Activated CD8-positive, alpha-beta memory T cell treated with anti-CD3 and anti-CD28 coated beads, Interleukin-2, amount 10 ng/mL, durations not matched to agents 7 days and 5 days (primary cell): Measurements from ENCODE around the gene SLC25A22. TPM values are rescaled to one million over a fixed set of nuclear protein-coding genes. Genes with fewer than 3 reads are reported as not detected.

Experiments
- ATAC-seq: fragments of 150-1000 bp; cut with Tn5 transposase; one replicate; pipeline ENCODE4 v1.10.0; 2021; ENCODE audit warnings: moderate library complexity
- CTCF ChIA-PET: fragments of 350-600 bp; sonication (Branson Sonifier 250); formaldehyde crosslinking; loops from one replicate; lab custom pipeline; 2021; ENCODE audit warnings: antibody characterized with exemption; lab: Charles Lee
- DNase-seq: peaks from one replicate; pipeline ENCODE4 v3.0.0-alpha.2; 2020
- H3K27ac Mint-ChIP-seq: one replicate; pipeline ENCODE4 v1.8.0; 2021; ENCODE audit warnings: mild to moderate bottlenecking, mixed read lengths
- H3K27me3 Mint-ChIP-seq: one replicate; pipeline ENCODE4 v1.8.0; 2021; ENCODE audit warnings: mixed read lengths
- H3K36me3 Mint-ChIP-seq: one replicate; pipeline ENCODE4 v1.8.0; 2021; ENCODE audit warnings: mild to moderate bottlenecking, mixed read lengths
- H3K4me1 Mint-ChIP-seq: one replicate; pipeline ENCODE4 v1.8.0; 2021; ENCODE audit warnings: mixed read lengths
- H3K4me3 Mint-ChIP-seq: one replicate; pipeline ENCODE4 v1.8.0; 2021; ENCODE audit warnings: mild to moderate bottlenecking, moderate library complexity, mixed read lengths
- H3K9me3 Mint-ChIP-seq: one replicate; pipeline ENCODE4 v1.8.0; 2022; ENCODE audit warnings: low read depth, mixed read lengths
- total RNA-seq, 2 experiments: library from RNA; stranded (reverse); gene quantifications; one replicate each; pipeline ENCODE4 v1.2.3, GENCODE V29; 2021

SLC25A22 gene
- total RNA-seq, 2 experiments from 2014 or later: 49.4 to 54.7 TPM

DNA sequence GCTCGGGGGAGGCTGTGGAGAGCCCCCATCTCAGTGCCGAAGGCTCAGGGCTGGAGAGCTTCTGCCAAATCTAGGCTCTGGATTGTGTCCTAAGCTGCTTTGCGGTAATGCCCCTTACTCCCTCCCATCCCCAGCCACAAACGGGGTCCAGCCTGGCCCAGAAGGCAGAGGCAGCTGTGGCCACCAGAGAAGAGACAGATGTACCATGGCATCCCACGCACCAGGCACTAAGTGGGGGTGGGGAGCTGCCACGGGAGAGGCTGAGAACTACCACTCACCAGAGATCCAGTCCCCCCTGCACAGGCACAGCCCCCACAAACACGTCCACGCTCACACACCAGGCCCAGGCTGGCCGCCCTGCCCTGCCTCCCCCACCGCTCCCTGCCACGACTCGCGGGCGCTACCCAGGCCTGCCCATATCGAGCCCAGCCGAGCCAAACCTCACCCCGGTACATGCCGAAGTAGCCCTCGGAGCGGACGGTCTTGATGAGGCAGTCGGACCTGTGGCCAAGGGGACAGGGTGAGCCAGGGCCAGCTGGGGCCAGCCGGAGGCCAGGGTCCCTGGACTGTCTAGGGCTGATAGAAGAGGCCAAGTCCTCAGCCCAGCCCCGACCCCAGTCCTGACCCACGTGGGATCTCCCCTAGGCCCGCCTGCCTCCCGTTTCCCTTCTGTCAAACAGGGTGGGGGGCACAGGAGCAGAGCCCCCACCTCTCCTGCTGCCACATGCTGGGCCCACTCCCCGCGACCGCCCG, 3.9 kb downstream of the SLC25A22 start:
- H3K9me3 Mint-ChIP-seq: no peaks in the 10 kb centered on the region
- CTCF ChIA-PET: interaction anchor here (1.4 kb wide), 1 partner anchor 66 kb away, joined by 3 read pairs; no protein-coding TSS in a partner anchor
- H3K36me3 Mint-ChIP-seq: peaks cover 2% of the 10 kb centered on the region
- H3K4me1 Mint-ChIP-seq: peaks cover 18% of the 10 kb centered on the region
- no peak overlapping the region for H3K27ac Mint-ChIP-seq
- no peaks in the 10 kb centered on the region for H3K27me3 Mint-ChIP-seq
- DNase-seq (no peak), ATAC-seq (no peak)
- no peak overlapping the region for H3K4me3 Mint-ChIP-seq

- ATAC-seq: no peak
- Mint-ChIP-seq H3K36me3 (peaks cover 2% of the 10 kb centered on the region), H3K27me3 (no peaks in the 10 kb centered on the region), H3K9me3 (no peaks in the 10 kb centered on the region), H3K27ac (no peak overlapping the region), H3K4me3 (no peak overlapping the region), H3K4me1 (peaks cover 21% of the 10 kb centered on the region)
- CTCF ChIA-PET: interaction anchor here (1.4 kb wide), 1 partner anchor 66 kb away, joined by 3 read pairs; no protein-coding TSS in a partner anchor
- no peak for DNase-seq
Observed at GRCh38 chr11:793556-793955, 4.5 kb downstream of the SLC25A22 start.

- H3K9me3 Mint-ChIP-seq: no peaks in the 10 kb centered on the region
- H3K4me1 Mint-ChIP-seq: peaks cover 25% of the 10 kb centered on the region
- DNase-seq (no peak), ATAC-seq (no peak)
- no peak overlapping the region for H3K27ac Mint-ChIP-seq
- H3K36me3 Mint-ChIP-seq: peaks cover 2% of the 10 kb centered on the region
- H3K27me3 Mint-ChIP-seq: no peaks in the 10 kb centered on the region
- H3K4me3 Mint-ChIP-seq: no peak overlapping the region
- CTCF ChIA-PET: interaction anchor here (1.4 kb wide), 1 partner anchor 65 kb away, joined by 3 read pairs; no protein-coding TSS in a partner anchor
Observed at GRCh38 chr11:792873-793272, 5.2 kb downstream of the SLC25A22 start.

DNA sequence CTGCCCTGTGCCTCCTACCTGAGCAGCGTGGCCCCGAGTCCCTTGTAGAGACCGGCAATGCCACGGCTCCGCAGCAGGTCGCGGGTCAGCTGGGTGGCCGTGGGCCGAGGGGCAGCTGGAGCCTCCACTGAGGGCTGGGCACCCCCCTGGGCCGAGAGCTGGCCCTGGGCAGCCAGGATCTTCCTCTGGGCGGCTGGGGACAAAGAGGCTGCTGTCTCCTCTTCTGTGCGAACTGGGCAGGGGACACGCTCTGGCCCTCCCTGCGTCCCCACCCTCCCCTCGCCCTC, 5.6 kb downstream of the SLC25A22 start:
- CTCF ChIA-PET: no interaction called here

DNA sequence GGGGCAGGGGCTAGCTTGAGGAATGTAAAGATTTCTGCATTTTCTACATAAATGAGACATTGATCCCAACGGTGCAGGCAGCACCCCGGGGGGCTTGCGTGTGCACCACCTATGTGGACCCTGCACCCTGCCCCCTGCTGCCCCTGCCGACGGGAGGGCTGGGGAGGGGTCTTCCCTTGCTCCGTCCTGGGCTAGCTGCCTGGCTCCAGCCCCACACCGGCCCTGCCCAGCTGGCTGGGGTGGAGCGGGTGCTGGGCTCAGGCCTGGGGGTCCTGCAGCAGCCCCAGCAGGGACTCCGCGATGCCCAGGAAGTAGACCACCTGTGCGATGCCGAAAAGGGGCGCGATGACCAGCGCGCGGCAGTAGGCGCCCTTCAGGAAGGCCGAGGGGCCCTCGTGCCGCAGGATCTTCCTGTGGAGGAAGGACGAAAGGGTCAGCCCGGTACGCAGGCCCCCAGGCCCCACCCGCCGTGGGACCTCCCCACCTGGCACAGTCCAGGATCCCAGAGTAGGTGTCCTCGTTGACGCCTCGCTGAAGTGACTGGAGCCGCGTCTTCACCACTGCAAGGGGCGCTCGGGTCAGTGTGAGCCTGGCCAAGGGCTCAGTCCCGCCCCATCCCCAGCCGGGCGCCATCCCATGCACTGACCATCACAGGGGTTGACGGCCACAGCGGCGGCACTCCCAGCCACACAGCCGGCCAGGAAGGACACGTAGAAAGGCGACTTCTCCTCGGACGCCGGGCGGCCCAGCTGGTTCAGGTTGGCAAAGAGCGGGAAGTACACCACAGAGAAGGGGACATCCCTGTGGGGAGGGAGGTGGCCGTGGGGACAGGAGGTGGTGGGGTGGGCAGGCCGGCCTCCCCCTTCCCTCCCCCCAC, 6.2 kb downstream of the SLC25A22 start:
- H3K36me3 Mint-ChIP-seq: peaks cover 2% of the 10 kb centered on the region
- H3K4me1 Mint-ChIP-seq: peaks cover 24% of the 10 kb centered on the region
- H3K4me3 Mint-ChIP-seq: no peak overlapping the region
- no peak overlapping the region for H3K27ac Mint-ChIP-seq
- ATAC-seq: no peak
- H3K9me3 Mint-ChIP-seq: no peaks in the 10 kb centered on the region
- CTCF ChIA-PET: no interaction called here
- no peaks in the 10 kb centered on the region for H3K27me3 Mint-ChIP-seq
- DNase-seq: no peak

More for the DNA sequence above, 5.6 kb downstream of the SLC25A22 start:
- Mint-ChIP-seq H3K4me3 (no peak overlapping the region), H3K9me3 (no peaks in the 10 kb centered on the region), H3K4me1 (peaks cover 26% of the 10 kb centered on the region), H3K27ac (no peak overlapping the region), H3K27me3 (no peaks in the 10 kb centered on the region), H3K36me3 (peaks cover 2% of the 10 kb centered on the region)
- ATAC-seq (no peak), DNase-seq (no peak)

- DNase-seq (no peak), ATAC-seq (no peak)
- Mint-ChIP-seq H3K27ac (no peak overlapping the region), H3K4me1 (peaks cover 17% of the 10 kb centered on the region), H3K36me3 (peaks cover under 1% of the 10 kb centered on the region), H3K27me3 (no peaks in the 10 kb centered on the region), H3K4me3 (no peak overlapping the region), H3K9me3 (no peaks in the 10 kb centered on the region)
- CTCF ChIA-PET: interaction anchor here (1.2 kb wide), 1 partner anchor 8 kb away, joined by 4 read pairs; no protein-coding TSS in a partner anchor
Observed at GRCh38 chr11:790721-791564, 7.1 kb downstream of the SLC25A22 start.

DNA sequence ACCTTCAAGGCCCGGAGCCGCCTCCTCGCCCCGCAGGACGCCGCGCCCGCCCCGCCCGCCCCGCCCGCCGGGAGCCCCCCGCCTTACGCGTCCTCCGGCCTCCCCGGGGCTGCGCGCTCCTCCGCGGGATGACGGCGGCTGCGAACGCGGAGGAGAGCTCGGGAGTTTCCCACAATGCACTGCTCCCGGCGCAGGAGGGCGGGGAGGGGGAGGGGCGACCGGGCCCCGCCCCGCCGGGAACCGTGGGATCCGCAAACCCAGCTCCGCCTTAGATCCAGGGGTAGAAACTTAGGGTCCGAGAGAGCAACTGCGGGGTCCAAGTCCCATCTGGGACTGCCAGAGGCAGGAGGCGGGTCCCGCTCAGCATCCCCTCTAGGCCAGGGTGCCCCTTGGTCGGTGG, 8.1 kb downstream of the SLC25A22 start, which contains the start of gene CEND1:
Gene CEND1, minus strand, starts transcription at position 148 of the 400 bp plus-strand sequence. CDS start 1,514 bp downstream, outside the sequence.
- Mint-ChIP-seq H3K36me3 (peaks cover under 1% of the 10 kb centered on the region), H3K4me3 (peak within 1 kb of the TSS; percentile 48), H3K9me3 (no peaks in the 10 kb centered on the region), H3K4me1 (peaks cover 17% of the 10 kb centered on the region), H3K27me3 (no peaks in the 10 kb centered on the region), H3K27ac (no peak within 1 kb of the TSS)
- CTCF ChIA-PET: interaction anchor here (1.0 to 1.2 kb wide), 2 partner anchors 9 to 63 kb away, joined by 4 read pairs; no protein-coding TSS in a partner anchor
- ATAC-seq (peak; percentile 52), DNase-seq (peak; percentile 67)

- Mint-ChIP-seq H3K9me3 (no peaks in the 10 kb centered on the region), H3K4me3 (peak overlapping the region; percentile 48), H3K4me1 (peaks cover 15% of the 10 kb centered on the region), H3K27me3 (no peaks in the 10 kb centered on the region), H3K27ac (no peak overlapping the region), H3K36me3 (peaks cover 2% of the 10 kb centered on the region)
- ATAC-seq: peak; percentile 2
- no peak for DNase-seq
- CTCF ChIA-PET: interaction anchor here (1.0 to 1.2 kb wide), 2 partner anchors 10 to 62 kb away, joined by 4 read pairs; no protein-coding TSS in a partner anchor
Observed at GRCh38 chr11:788953-789940, 8.8 kb downstream of the SLC25A22 start.

DNA sequence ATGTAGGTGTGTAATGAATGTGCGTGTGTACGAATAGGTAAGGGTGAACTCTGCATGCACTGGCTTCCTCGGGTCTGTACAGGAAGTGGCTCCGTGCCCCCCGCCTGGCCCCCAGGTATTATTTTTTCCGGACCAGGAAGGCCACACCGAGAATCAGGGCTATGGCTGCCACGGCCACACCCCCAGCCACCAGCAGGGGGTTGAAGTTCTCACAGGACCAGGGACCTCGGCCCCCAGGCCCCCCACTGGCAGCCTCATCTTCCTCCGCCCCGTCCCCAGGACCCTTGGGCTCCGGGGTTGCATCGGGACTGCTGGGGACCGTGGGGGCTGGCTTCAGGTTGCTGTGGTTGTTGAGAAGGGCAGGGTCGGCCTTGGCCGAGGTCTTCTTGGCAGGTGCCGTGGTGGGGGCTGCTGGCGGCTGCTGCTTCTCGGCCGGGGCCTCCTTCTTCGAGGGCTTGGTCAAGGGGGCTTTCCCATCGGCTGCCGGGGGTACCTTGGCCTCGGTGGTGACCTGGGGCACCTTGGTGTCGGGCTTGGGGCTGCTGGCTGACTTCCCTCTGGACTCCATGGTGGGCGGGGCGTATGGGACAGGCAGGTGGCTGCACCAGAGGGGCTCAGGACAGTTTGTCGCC, 10.0 kb downstream of the SLC25A22 start:
- H3K27me3 Mint-ChIP-seq: no peaks in the 10 kb centered on the region
- no peak for DNase-seq
- H3K27ac Mint-ChIP-seq: no peak overlapping the region
- CTCF ChIA-PET: no interaction called here
- no peak for ATAC-seq
- peaks cover 13% of the 10 kb centered on the region for H3K4me1 Mint-ChIP-seq
- no peaks in the 10 kb centered on the region for H3K9me3 Mint-ChIP-seq
- peaks cover 2% of the 10 kb centered on the region for H3K36me3 Mint-ChIP-seq
- H3K4me3 Mint-ChIP-seq: no peak overlapping the region

DNA sequence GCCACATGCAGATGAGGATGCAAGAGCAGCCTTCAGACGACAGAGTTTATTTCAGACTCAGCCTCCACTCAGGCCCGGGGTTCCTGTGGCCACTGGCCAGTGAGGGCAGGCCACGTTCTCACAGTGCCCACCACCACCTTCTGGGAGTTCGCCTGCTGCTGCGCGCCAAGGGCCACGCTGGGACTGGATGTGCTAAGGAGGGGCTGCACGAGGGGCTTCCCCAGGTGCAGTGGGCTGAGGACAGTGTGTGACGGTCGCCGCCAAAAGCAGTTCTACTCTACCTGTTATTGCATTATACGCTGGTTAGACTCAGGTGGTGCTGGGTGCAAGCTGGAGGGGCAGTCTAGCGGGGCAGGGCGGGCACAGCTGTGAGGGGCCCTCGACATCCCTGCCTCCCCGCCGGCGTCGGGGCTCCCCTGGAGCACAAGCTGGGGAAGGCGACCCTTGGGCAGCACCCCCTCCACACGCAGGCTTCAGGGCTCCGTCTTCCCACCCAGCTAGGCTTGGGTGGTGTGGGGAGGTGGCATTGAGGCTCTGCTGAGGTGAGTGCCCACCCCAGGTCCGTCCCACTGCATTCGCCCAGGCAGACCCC, 10.9 kb downstream of the SLC25A22 start:
- Mint-ChIP-seq H3K4me1 (peaks cover 13% of the 10 kb centered on the region), H3K36me3 (peaks cover 2% of the 10 kb centered on the region), H3K27ac (no peak overlapping the region), H3K9me3 (no peaks in the 10 kb centered on the region), H3K27me3 (no peaks in the 10 kb centered on the region), H3K4me3 (no peak overlapping the region)
- CTCF ChIA-PET: interaction anchor here (1.0 kb wide), 1 partner anchor 10 kb away, joined by 3 read pairs; no protein-coding TSS in a partner anchor
- ATAC-seq: no peak
- no peak for DNase-seq
